IMR-90 (cell line): ENCODE data around the gene FAF1.

ENCODE experiments used
- BHLHE40 ChIP-seq: fragments of 150-350 bp; IDR thresholded peaks from 2 replicates; pipeline ENCODE4 v1.6.1; 2016; ENCODE audit warnings: mild to moderate bottlenecking, low read depth, low read length
- CEBPB ChIP-seq: IDR thresholded peaks from 2 replicates; pipeline ENCODE4 v1.6.1; 2012; ENCODE audit warnings: low read depth, low read length, improper control_type of control experiment
- CHD1 ChIP-seq: IDR thresholded peaks from 2 replicates; pipeline ENCODE4 v1.6.1; 2012; ENCODE audit warnings: low read depth, low read length, improper control_type of control experiment
- CTCF ChIP-seq: conservative IDR thresholded peaks from 2 replicates; pipeline ENCODE4 v1.5.1; 2012; ENCODE audit warnings: mild to moderate bottlenecking, low read depth, low read length, improper control_type of control experiment
- FOS ChIP-seq: fragments of 150-350 bp; IDR thresholded peaks from 2 replicates; pipeline ENCODE4 v1.6.1; 2016; ENCODE audit warnings: low read depth, low read length
- MAFK ChIP-seq: IDR thresholded peaks from 2 replicates; pipeline ENCODE4 v1.6.1; 2012; ENCODE audit warnings: low read depth, low read length, improper control_type of control experiment
- MAZ ChIP-seq: IDR thresholded peaks from 2 replicates; pipeline ENCODE4 v1.6.1; 2012; ENCODE audit warnings: low read depth, mild to moderate bottlenecking, low read length, improper control_type of control experiment, moderate library complexity, borderline replicate concordance
- MXI1 ChIP-seq: IDR thresholded peaks from 2 replicates; pipeline ENCODE4 v1.6.1; 2012; ENCODE audit warnings: low read depth, mild to moderate bottlenecking, low read length, moderate library complexity, borderline replicate concordance
- POLR2A ChIP-seq: IDR thresholded peaks from 2 replicates; pipeline ENCODE4 v1.6.1; 2012; ENCODE audit warnings: mild to moderate bottlenecking, low read depth, low read length
- RFX5 ChIP-seq: IDR thresholded peaks from 2 replicates; pipeline ENCODE4 v1.8.0; 2012; ENCODE audit warnings: low read depth, mild to moderate bottlenecking, low read length, moderate library complexity
- SMC3 ChIP-seq: fragments of 150-350 bp; IDR thresholded peaks from 2 replicates; pipeline ENCODE4 v1.6.1; 2016; ENCODE audit warnings: low read depth, mild to moderate bottlenecking, antibody characterized with exemption, low read length, moderate library complexity
- USF2 ChIP-seq: fragments of 150-350 bp; IDR thresholded peaks from 2 replicates; pipeline ENCODE4 v1.6.1; 2017; ENCODE audit warnings: mild to moderate bottlenecking, antibody characterized with exemption, low read length, low read depth
- TF ChIP-seq, protein P1 (sequence below): fragments of 150-350 bp; IDR thresholded peaks from 2 replicates; pipeline ENCODE4 v1.6.1; 2016; ENCODE audit warnings: low read depth, mild to moderate bottlenecking, low read length, moderate library complexity, borderline replicate concordance

- TF ChIP-seq CTCF: no peak
- TF ChIP-seq MXI1: no peak
- no peak for TF ChIP-seq POLR2A
- TF ChIP-seq USF2: no peak
- no peak for TF ChIP-seq RFX5
- no peak for TF ChIP-seq BHLHE40
- no peak for TF ChIP-seq FOS
- TF ChIP-seq CEBPB: no peak
- no peak for TF ChIP-seq CHD1
- TF ChIP-seq MAFK: no peak
- TF ChIP-seq SMC3: no peak
- no peak for TF ChIP-seq MAZ
- TF ChIP-seq, protein P1, sequence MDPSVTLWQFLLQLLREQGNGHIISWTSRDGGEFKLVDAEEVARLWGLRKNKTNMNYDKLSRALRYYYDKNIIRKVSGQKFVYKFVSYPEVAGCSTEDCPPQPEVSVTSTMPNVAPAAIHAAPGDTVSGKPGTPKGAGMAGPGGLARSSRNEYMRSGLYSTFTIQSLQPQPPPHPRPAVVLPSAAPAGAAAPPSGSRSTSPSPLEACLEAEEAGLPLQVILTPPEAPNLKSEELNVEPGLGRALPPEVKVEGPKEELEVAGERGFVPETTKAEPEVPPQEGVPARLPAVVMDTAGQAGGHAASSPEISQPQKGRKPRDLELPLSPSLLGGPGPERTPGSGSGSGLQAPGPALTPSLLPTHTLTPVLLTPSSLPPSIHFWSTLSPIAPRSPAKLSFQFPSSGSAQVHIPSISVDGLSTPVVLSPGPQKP: no peak
Observed at GRCh38 chr1:50417507-50417906, 542.6 kb downstream of the FAF1 start.
